ENCODE measurements around the gene RALGPS2. TPM values are rescaled to one million over a fixed set of nuclear protein-coding genes. Genes with fewer than 3 reads are reported as not detected.
A peak's percentile ranks its signal among the peaks of the same experiment; 100 is the strongest.

RALGPS2 gene
- polyA plus RNA-seq, 1 experiment, result 27.7 TPM

DNA sequence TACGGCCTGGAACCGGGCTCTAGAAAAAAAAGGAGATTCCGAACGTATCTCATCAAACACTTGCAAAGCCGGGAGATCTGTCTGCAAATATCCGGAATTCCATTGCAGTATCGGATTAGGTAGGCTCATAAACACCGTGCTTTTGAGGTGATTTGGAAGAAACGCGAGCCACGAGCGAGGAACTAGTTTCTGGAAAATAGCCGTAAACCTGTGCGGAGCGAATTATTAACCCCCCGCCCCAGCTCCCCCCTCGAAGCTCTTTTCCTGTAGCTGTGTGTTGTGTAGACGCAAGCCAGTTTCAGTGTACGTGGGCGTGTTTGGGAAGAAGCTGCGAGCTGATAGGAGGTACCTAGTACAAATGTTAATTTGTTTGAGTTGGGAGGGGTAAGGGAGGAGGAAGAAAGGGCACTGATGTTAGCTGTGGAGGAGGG lies 1.1 kb downstream of the RALGPS2 start:
- ChIA-PET POLR2A (no interaction called here), CTCF (interaction anchor here (0.5 to 1.3 kb wide), 4 partner anchors 88 to 277 kb away, joined by 3 read pairs; no protein-coding TSS in a partner anchor)
- TF ChIP-seq, protein P1, sequence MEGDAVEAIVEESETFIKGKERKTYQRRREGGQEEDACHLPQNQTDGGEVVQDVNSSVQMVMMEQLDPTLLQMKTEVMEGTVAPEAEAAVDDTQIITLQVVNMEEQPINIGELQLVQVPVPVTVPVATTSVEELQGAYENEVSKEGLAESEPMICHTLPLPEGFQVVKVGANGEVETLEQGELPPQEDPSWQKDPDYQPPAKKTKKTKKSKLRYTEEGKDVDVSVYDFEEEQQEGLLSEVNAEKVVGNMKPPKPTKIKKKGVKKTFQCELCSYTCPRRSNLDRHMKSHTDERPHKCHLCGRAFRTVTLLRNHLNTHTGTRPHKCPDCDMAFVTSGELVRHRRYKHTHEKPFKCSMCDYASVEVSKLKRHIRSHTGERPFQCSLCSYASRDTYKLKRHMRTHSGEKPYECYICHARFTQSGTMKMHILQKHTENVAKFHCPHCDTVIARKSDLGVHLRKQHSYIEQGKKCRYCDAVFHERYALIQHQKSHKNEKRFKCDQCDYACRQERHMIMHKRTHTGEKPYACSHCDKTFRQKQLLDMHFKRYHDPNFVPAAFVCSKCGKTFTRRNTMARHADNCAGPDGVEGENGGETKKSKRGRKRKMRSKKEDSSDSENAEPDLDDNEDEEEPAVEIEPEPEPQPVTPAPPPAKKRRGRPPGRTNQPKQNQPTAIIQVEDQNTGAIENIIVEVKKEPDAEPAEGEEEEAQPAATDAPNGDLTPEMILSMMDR (IDR thresholded peaks at IDR 0.05; ENCODE audit: insufficient read depth, low read depth, low read length), result no peak
- no peak for DNase-seq (ENCODE audit: low read depth)
- no peaks in the 10 kb centered on the region for H3K36me3 ChIP-seq (ENCODE audit: control insufficient read depth, insufficient read depth, low read length)
- peak overlapping the region; percentile 90 for H3K4me3 ChIP-seq (ENCODE audit: low read depth, low read length)
- H3K27me3 ChIP-seq (ENCODE audit: control insufficient read depth, insufficient read depth, low read length), result no peaks in the 10 kb centered on the region

DNA sequence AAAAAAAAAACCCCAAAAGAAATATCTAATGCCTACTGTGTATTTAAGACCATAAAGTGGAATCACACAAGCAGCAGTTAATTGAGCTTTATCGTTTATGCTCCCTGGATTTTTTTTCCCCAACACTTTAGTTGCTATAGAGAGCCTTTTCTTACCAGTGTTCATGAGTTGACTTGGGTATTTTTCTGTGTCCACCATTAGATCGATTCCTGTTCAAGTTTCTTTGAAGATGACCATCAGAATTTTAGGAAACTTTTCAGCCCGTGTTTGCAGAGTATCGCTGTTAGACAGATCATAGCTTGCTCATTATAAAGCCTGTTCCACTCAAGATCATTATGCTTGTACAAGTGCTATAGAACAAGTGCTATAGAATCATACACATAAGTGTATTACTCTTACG lies 1.5 kb downstream of the RALGPS2 start:
- Histone ChIP-seq H3K4me3 (ENCODE audit: low read depth, low read length) (peak overlapping the region; percentile 90), H3K36me3 (ENCODE audit: control insufficient read depth, insufficient read depth, low read length) (no peaks in the 10 kb centered on the region), H3K27me3 (ENCODE audit: control insufficient read depth, insufficient read depth, low read length) (no peaks in the 10 kb centered on the region)
- TF ChIP-seq, protein P1 (IDR thresholded peaks at IDR 0.05; ENCODE audit: insufficient read depth, low read depth, low read length), result no peak
- CTCF ChIA-PET, result interaction anchor here (0.6 to 0.8 kb wide), 3 partner anchors 25 to 186 kb away, joined by 3 to 5 read pairs (median 3); no protein-coding TSS in a partner anchor
- no peak for DNase-seq (ENCODE audit: low read depth)
- POLR2A ChIA-PET, result no interaction called here

DNA sequence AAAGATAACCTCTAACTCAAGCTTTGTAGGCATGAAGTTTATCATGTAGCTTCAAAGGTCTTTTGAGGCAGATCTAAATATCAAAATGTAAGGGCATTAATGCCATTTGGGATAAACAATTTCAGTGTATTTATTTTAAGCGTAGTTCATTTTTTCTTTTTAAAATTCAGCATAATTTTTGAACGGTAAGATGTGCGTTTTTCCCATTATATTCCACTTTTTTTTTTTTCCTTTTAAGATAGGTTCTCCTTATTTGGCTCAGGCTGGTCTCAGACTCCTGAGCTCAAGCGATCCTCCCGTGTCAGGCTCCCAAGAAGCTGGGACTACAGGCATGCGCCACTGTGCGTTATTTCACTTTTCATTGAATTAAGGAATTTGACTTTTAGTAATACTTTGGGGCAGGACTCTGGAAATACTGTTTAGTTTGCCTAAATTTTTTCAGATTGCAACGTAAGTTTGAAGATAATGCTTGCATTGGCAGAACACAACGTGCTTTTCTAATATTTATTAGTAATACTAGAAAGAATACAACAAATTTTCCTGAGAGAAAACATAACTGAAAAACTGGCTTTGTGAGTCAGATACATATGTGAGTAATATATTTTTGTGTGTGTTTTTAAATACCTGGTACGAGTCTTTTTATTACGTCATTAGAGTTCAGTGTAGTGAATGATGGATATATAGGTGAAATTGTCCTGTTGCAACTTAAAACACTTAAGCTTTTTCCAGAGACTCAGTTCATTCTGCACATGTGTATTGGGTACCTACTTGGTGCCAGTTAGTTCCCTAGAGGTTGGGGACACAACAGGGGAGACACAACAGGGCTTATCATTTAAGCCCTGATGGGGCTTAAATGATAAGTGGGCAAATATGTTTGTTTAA lies 2.2 kb downstream of the RALGPS2 start:
- Histone ChIP-seq H3K27me3 (ENCODE audit: control insufficient read depth, insufficient read depth, low read length) (no peaks in the 10 kb centered on the region), H3K4me3 (ENCODE audit: low read depth, low read length) (peak overlapping the region; percentile 90), H3K36me3 (ENCODE audit: control insufficient read depth, insufficient read depth, low read length) (no peaks in the 10 kb centered on the region)
- CTCF ChIA-PET, result interaction anchor here (0.6 to 1.2 kb wide), 2 partner anchors 24 to 182 kb away, joined by 3 to 5 read pairs; no protein-coding TSS in a partner anchor
- TF ChIP-seq, protein P1 (IDR thresholded peaks at IDR 0.05; ENCODE audit: insufficient read depth, low read depth, low read length), result no peak
- no peak for DNase-seq (ENCODE audit: low read depth)
- POLR2A ChIA-PET, result interaction anchor here (0.6 kb wide), 1 partner anchor 28 kb away, joined by 7 read pairs; no protein-coding TSS in a partner anchor

DNA sequence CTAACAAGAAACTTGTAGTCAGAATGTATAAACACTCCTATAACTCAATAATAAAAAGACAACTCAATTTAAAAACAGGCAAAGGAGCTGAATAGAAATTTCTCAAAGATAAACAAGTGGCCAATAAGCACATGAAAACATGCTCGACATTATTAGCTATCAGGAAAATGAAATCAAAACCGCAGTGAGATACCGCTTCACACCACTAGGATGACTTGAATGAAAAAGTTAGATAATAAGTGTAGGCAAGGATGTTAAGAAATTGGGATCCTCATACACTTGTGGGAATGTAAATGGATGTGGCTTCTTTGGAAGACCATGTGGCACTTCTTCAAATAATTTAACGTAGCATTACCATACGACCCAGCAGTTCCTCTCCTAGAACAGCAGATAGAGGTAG lies 8.9 kb downstream of the RALGPS2 start:
- POLR2A ChIA-PET, result no interaction called here
- Histone ChIP-seq H3K36me3 (ENCODE audit: control insufficient read depth, insufficient read depth, low read length) (no peaks in the 10 kb centered on the region), H3K4me3 (ENCODE audit: low read depth, low read length) (no peak overlapping the region), H3K27me3 (ENCODE audit: control insufficient read depth, insufficient read depth, low read length) (no peaks in the 10 kb centered on the region)
- TF ChIP-seq, protein P1 (IDR thresholded peaks at IDR 0.05; ENCODE audit: insufficient read depth, low read depth, low read length), result peak; percentile 15; the same call in 1 of the 2 replicates
- DNase-seq (ENCODE audit: low read depth), result no peak
- CTCF ChIA-PET, result interaction anchor here (1.1 to 1.5 kb wide), 3 partner anchors 14 to 99 kb away, joined by 3 to 4 read pairs (median 3); no protein-coding TSS in a partner anchor

DNA sequence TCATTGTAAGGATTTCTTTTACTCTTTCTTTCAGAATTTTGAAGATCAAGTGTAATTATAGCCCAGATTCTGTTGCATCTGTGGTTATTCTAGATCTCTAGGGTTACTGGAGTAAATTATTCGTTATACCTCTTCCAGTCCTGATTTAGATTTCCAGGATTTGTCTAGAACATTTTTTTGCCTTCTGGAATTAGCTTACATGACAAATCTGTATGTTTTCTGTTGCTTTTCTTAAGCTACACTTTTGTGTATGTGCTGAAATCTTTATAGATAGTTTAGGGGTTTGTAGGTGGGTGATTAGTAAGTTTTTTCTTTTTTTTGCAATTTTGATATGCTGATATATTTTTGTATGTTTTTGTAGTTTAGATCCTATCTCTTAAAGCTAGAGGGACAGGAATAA lies 13.7 kb downstream of the RALGPS2 start:
- no peak overlapping the region for H3K4me3 ChIP-seq (ENCODE audit: low read depth, low read length)
- ChIA-PET CTCF (no interaction called here), POLR2A (no interaction called here)
- peaks cover 1% of the 10 kb centered on the region; the same call in 1 of the 2 replicates for H3K36me3 ChIP-seq (ENCODE audit: control insufficient read depth, insufficient read depth, low read length)
- H3K27me3 ChIP-seq (ENCODE audit: control insufficient read depth, insufficient read depth, low read length), result no peaks in the 10 kb centered on the region
- TF ChIP-seq, protein P1 (IDR thresholded peaks at IDR 0.05; ENCODE audit: insufficient read depth, low read depth, low read length), result no peak
- no peak for DNase-seq (ENCODE audit: low read depth)
